Heart right ventricle (tissue), 16 donors: ENCODE results near the gene ZNF366. TPM values are rescaled to one million over a fixed set of nuclear protein-coding genes. Genes with fewer than 3 reads are reported as not detected.
"Not testable (repeated sequence)": the region's sequence is repeated elsewhere in the genome, so short reads cannot be mapped to it uniquely, and the experiment has no call there.

Source experiments
- ATAC-seq, 8 donors: fragments of 200-7000 bp; cut with Tn5 transposase; one replicate each; pipeline ENCODE4 v1.9.1; 2020; ENCODE audit warnings: mild to moderate bottlenecking in 8 of 8, moderate library complexity in 8 of 8, moderate number of reproducible peaks in 1 of 8
- DNase-seq, 2 donors: peaks; one replicate each; pipeline ENCODE4 v3.0.0-alpha.2; 2020
- H3K27ac ChIP-seq, 10 donors: fragments of 200-600 bp; sonication (generic) in 2 of 10; one replicate each; pipeline versions ENCODE4 v1.5.0 to v1.8.0; 2020 to 2022; ENCODE audit warnings: mild to moderate bottlenecking in 3 of 10
- H3K27me3 ChIP-seq, 7 donors: fragments of 200-600 bp; one replicate each; pipeline ENCODE4 v1.8.0; 2021 to 2022; ENCODE audit warnings: mild to moderate bottlenecking in 2 of 7
- H3K36me3 ChIP-seq, 9 donors: fragments of 200-600 bp; sonication (generic) in 1 of 9; one replicate each; pipeline versions ENCODE4 v1.5.0 to v1.8.0; 2020 to 2022; ENCODE audit warnings: mild to moderate bottlenecking in 2 of 9
- H3K4me1 ChIP-seq, 9 donors: fragments of 200-600 bp; sonication (generic) in 1 of 9; one replicate each; pipeline versions ENCODE4 v1.5.0 to v1.8.0; 2020 to 2022; ENCODE audit warnings: mild to moderate bottlenecking in 4 of 9
- H3K4me3 ChIP-seq, 10 donors: fragments of 200-600 bp; sonication (generic) in 2 of 10; one replicate each; pipeline versions ENCODE4 v1.5.0 to v1.8.0; 2020 to 2022; ENCODE audit warnings: mild to moderate bottlenecking in 7 of 10, moderate library complexity in 2 of 10
- H3K9me3 ChIP-seq, 11 donors: fragments of 200-600 bp in 10 of 11; sonication (generic) in 2 of 11; one replicate each; pipeline versions ENCODE4 v1.5.0 to v1.8.0; 2013 to 2022; ENCODE audit warnings: mild to moderate bottlenecking in 2 of 11, control low read depth in 1 of 11, moderate library complexity in 1 of 11
- CTCF ChIP-seq, 9 donors: fragments of 200-600 bp; sonication (generic) in 2 of 9; IDR thresholded peaks; one replicate each; pipeline versions ENCODE4 v1.5.0 to v1.8.0; 2021 to 2022; ENCODE audit warnings: antibody characterized with exemption in 9 of 9, mild to moderate bottlenecking in 5 of 9, moderate library complexity in 1 of 9
- WGBS, 2 donors: extraction: QIAGEN DNeasy Blood & Tissue Kit; methylation state at CpG; one replicate each; pipeline ENCODE4 v1.1.7; 2013; ENCODE audit warnings: inconsistent platforms in 1 of 2; 5-methylcytosine and 5-hydroxymethylcytosine counted together
- intact Hi-C, 10 donors: fragments of 100-400 bp; cut with DNase I; formaldehyde crosslinking; loops; one replicate each; pipeline versions ENCODE4 v1.11.1 to v1.14.2; 2022
- polyA plus RNA-seq, 2 donors: library from polyadenylated mRNA; stranded (reverse); fragments of 200-250 nt; gene quantifications; one replicate each; pipeline ENCODE4 v1.2.3, GENCODE V29; 2013
- total RNA-seq, 10 donors: library from RNA; stranded (reverse); fragmentation: NEBNext Ultra II Directional in 3 of 10; extraction: Animal tissue kit (Norgen Biotek cat#: 25700) in 3 of 10; gene quantifications; one replicate each; pipeline versions ENCODE4 v1.2.1 to v1.2.4, GENCODE V29; 2021 to 2023
- donor health status: Arrhythmogenic right ventricular cardiomyopathy.
- donor health status: ischemic (EF 13 %, LVEDD 7.1; RV severe dilation, severe dysfunction).
- donor health status: healthy with polysubstance abuse.
- donor health status: DM: no; HTN: yes; CAD: no.
- donor health status: DM: no; HTN: no; CAD: no.
- donor health status: ischemic (EF 25% LVEDD 6.9; RV normal size, moderate dysfunction).
- donor health status: ischemic (EF 25% LVEDD 5.7; RV mildly dilated, moderate dysfunction).
- donor health status: healthy.
- donor health status: DM: yes; HTN: yes; CAD: no.
- donor health status: Ischemic cardiomyopathy.
- donor health status: ischemic (EF 35%, LVEDD 5.7; RV mildly dilated, moderate dysfunction).
- donor health status: nonischemic (EF 11% LVEDD 7.7; RV severe dilation, severe dysfunction).
- donor health status: DM: yes; HTN: yes; CAD: no.
- donor health status: PGD.
- donor health status: ischemic (EF 29% LVEDD 5.4; RV normal size, mild dysfunction).
- donor health status: nonischemic (EF 23%, LVEDD 6.1; RV moderate dilation, normal function).

The ZNF366 gene
- total and polyA plus RNA-seq, 12 donors = 1.7 to 10.5 (median 5.2) TPM

GRCh38 chr5:72408127-72408526 lies 99.1 kb downstream of the ZNF366 start:
- Histone ChIP-seq H3K4me3 (no peak overlapping the region), H3K27me3 (no peaks in the 10 kb centered on the region), H3K36me3 (no peaks in the 10 kb centered on the region), H3K4me1 (peaks cover 0 to 11% (median 3%) of the 10 kb centered on the region in 9 donors), H3K9me3 (peaks cover 0 to 10% (median 0%) of the 10 kb centered on the region in 11 donors), H3K27ac (peak overlapping the region in 1 of 10 donors; percentile 1)
- WGBS, 2 donors = 93% methylated on average over 5 of the region's 5 CpGs
- no peak for DNase-seq
- no peak for TF ChIP-seq CTCF (IDR thresholded peaks at IDR 0.05)
- intact Hi-C loops = no loop called here
- ATAC-seq = no peak

GRCh38 chr5:72407541-72407940 lies 99.7 kb downstream of the ZNF366 start:
- Histone ChIP-seq H3K36me3 (no peaks in the 10 kb centered on the region), H3K27ac (no peak overlapping the region), H3K4me3 (no peak overlapping the region), H3K27me3 (no peaks in the 10 kb centered on the region), H3K4me1 (peaks cover 0 to 17% (median 9%) of the 10 kb centered on the region in 9 donors), H3K9me3 (peaks cover 0 to 10% (median 0%) of the 10 kb centered on the region in 11 donors)
- no peak for ATAC-seq
- intact Hi-C loops = no loop called here
- WGBS, 2 donors = 90 to 93% methylated on average over 2 of the region's 2 CpGs
- TF ChIP-seq CTCF (IDR thresholded peaks at IDR 0.05) = no peak
- no peak for DNase-seq

- intact Hi-C loops = no loop called here
- H3K27ac ChIP-seq = no peak overlapping the region
- no peaks in the 10 kb centered on the region for H3K36me3 ChIP-seq
- no peaks in the 10 kb centered on the region for H3K27me3 ChIP-seq
- peaks cover 0 to 11% (median 0%) of the 10 kb centered on the region in 11 donors for H3K9me3 ChIP-seq
- 68 to 70% methylated on average over 3 of the region's 3 CpGs for WGBS, 2 donors
- H3K4me3 ChIP-seq = no peak overlapping the region
- DNase-seq (no peak), ATAC-seq (peak in 4 of 8 donors; percentile 49 to 57 (median 54))
- peaks cover 0 to 21% (median 14%) of the 10 kb centered on the region in 9 donors for H3K4me1 ChIP-seq
- TF ChIP-seq CTCF (IDR thresholded peaks at IDR 0.05) = no peak
These were observed 100.1 kb downstream of the ZNF366 start for GRCh38 chr5:72407078-72407477.

- Histone ChIP-seq H3K9me3 (peaks cover 0 to 30% (median 12%) of the 10 kb centered on the region in 11 donors), H3K4me1 (peaks cover 0 to 25% (median 15%) of the 10 kb centered on the region in 9 donors)
- H3K27me3 ChIP-seq, H3K36me3 ChIP-seq, ATAC-seq, H3K4me3 ChIP-seq, H3K27ac ChIP-seq, DNase-seq, intact Hi-C loops: not testable (repeated sequence)
- WGBS, 2 donors = 86 to 97% methylated on average over 3 of the region's 3 CpGs
These were observed 102.4 kb downstream of the ZNF366 start for GRCh38 chr5:72404771-72405170.

- 47 to 53% methylated on average over 4 of the region's 4 CpGs for WGBS, 2 donors
- Histone ChIP-seq H3K27me3 (no peaks in the 10 kb centered on the region), H3K4me3 (no peak overlapping the region), H3K27ac (peak overlapping the region in 9 of 10 donors; percentile 12 to 67 (median 45)), H3K9me3 (peaks cover 0 to 30% (median 12%) of the 10 kb centered on the region in 11 donors), H3K4me1 (peaks cover 0 to 35% (median 23%) of the 10 kb centered on the region in 9 donors), H3K36me3 (no peaks in the 10 kb centered on the region)
- peak in 8 of 9 donors; percentile 6 to 60 (median 42) for TF ChIP-seq CTCF (IDR thresholded peaks at IDR 0.05)
- DNase-seq = peak in 1 of 2 donors; percentile 73
- ATAC-seq = peak in 6 of 8 donors; percentile 41 to 71 (median 56)
- intact Hi-C loops = no loop called here
These were observed 104.1 kb downstream of the ZNF366 start for GRCh38 chr5:72402959-72403628.
